H9 (cell line): Measurements from ENCODE around the gene OR11L1. TPM values are rescaled to one million over a fixed set of nuclear protein-coding genes. Genes with fewer than 3 reads are reported as not detected.

Source experiments
- DNase-seq: peaks from one replicate; pipeline ENCODE4 v3.0.0-alpha.2; 2017
- H2AFZ ChIP-seq: one replicate; pipeline ENCODE4 v1.6.1; 2013; ENCODE audit warnings: mild to moderate bottlenecking, low read length, control low read depth, moderate library complexity
- H2AK5ac ChIP-seq: 2 replicates; pipeline ENCODE4 v1.6.1; 2013; ENCODE audit warnings: low read length, control low read depth, mixed read lengths; ENCODE audit not compliant: insufficient read length
- H2BK120ac ChIP-seq: one replicate; pipeline ENCODE4 v1.6.1; 2013; ENCODE audit warnings: low read depth, mild to moderate bottlenecking, low read length, control low read depth, inconsistent platforms; ENCODE audit not compliant: poor library complexity, severe bottlenecking
- H2BK12ac ChIP-seq: 2 replicates; pipeline ENCODE4 v1.6.1; 2013; ENCODE audit warnings: low read length, control low read depth, mixed read lengths, low read depth; ENCODE audit not compliant: insufficient read length
- H2BK15ac ChIP-seq: 2 replicates; pipeline ENCODE4 v1.6.1; 2013; ENCODE audit warnings: low read depth, low read length, control low read depth
- H2BK20ac ChIP-seq: one replicate; pipeline ENCODE4 v1.6.1; 2013; ENCODE audit warnings: low read depth, mild to moderate bottlenecking, low read length, control low read depth, inconsistent platforms; ENCODE audit not compliant: poor library complexity, severe bottlenecking
- H2BK5ac ChIP-seq: 2 replicates; pipeline ENCODE4 v1.6.1; 2013; ENCODE audit warnings: low read length, control low read depth, mixed read lengths; ENCODE audit not compliant: insufficient read length
- H3K14ac ChIP-seq: 2 replicates; pipeline ENCODE4 v1.6.1; 2013; ENCODE audit warnings: low read length, control low read depth; ENCODE audit not compliant: insufficient read depth
- H3K18ac ChIP-seq: 2 replicates; pipeline ENCODE4 v1.6.1; 2013; ENCODE audit warnings: low read depth, mild to moderate bottlenecking, mixed read lengths, low read length, control low read depth; ENCODE audit not compliant: insufficient read length
- H3K23ac ChIP-seq: 2 replicates; pipeline ENCODE4 v1.6.1; 2013; ENCODE audit warnings: low read length, control low read depth, mixed read lengths, low read depth; ENCODE audit not compliant: insufficient read length
- H3K23me2 ChIP-seq: 2 replicates; pipeline ENCODE4 v1.6.1; 2013; ENCODE audit warnings: low read depth, mild to moderate bottlenecking, mixed read lengths, low read length, control low read depth; ENCODE audit not compliant: insufficient read length, poor library complexity, severe bottlenecking
- H3K27ac ChIP-seq: 2 replicates; pipeline ENCODE4 v1.5.1; 2013; ENCODE audit warnings: low read length, control low read depth, mixed read lengths, low read depth; ENCODE audit not compliant: insufficient read length
- H3K27me3 ChIP-seq: 2 replicates; pipeline ENCODE4 v1.6.1; 2013; ENCODE audit warnings: low read length, control low read depth, inconsistent platforms; ENCODE audit not compliant: insufficient read depth
- H3K4ac ChIP-seq: 2 replicates; pipeline ENCODE4 v1.6.1; 2013; ENCODE audit warnings: low read depth, mild to moderate bottlenecking, control low read depth, inconsistent platforms, low read length, moderate library complexity
- H3K4me1 ChIP-seq: 2 replicates; pipeline ENCODE4 v1.6.1; 2013; ENCODE audit warnings: low read length, control low read depth, inconsistent platforms; ENCODE audit not compliant: insufficient read depth
- H3K4me2 ChIP-seq: 2 replicates; pipeline ENCODE4 v1.6.1; 2013; ENCODE audit warnings: low read length, control low read depth, mixed read lengths; ENCODE audit not compliant: insufficient read length, insufficient read depth
- H3K56ac ChIP-seq: 2 replicates; pipeline ENCODE4 v1.6.1; 2013; ENCODE audit warnings: low read depth, mild to moderate bottlenecking, mixed read lengths, low read length, control low read depth; ENCODE audit not compliant: insufficient read length
- H3K79me1 ChIP-seq: 2 replicates; pipeline ENCODE4 v1.6.1; 2013; ENCODE audit warnings: low read depth, mild to moderate bottlenecking, moderate library complexity, low read length, control low read depth, inconsistent platforms; ENCODE audit not compliant: insufficient read depth, poor library complexity, severe bottlenecking
- H3K79me2 ChIP-seq: 2 replicates; pipeline ENCODE4 v1.6.1; 2013; ENCODE audit warnings: low read length, control low read depth, inconsistent platforms; ENCODE audit not compliant: insufficient read depth
- H3K9ac ChIP-seq: 2 replicates; pipeline ENCODE4 v1.6.1; 2013; ENCODE audit warnings: low read length, control low read depth, mixed read lengths; ENCODE audit not compliant: insufficient read length; ENCODE audit errors: extremely low read depth
- H3K9me3 ChIP-seq: one replicate; pipeline ENCODE4 v1.6.1; 2013; ENCODE audit warnings: low read depth, low read length, inconsistent platforms; ENCODE audit not compliant: control insufficient read depth
- H3T11ph ChIP-seq: one replicate; pipeline ENCODE4 v1.6.1; 2013; ENCODE audit warnings: mild to moderate bottlenecking, low read length, control low read depth, inconsistent platforms
- H4K20me1 ChIP-seq: one replicate; pipeline ENCODE4 v1.6.1; 2013; ENCODE audit not compliant: control insufficient read depth, insufficient read length, insufficient read depth
- H4K5ac ChIP-seq: 2 replicates; pipeline ENCODE4 v1.6.1; 2013; ENCODE audit warnings: low read depth, mild to moderate bottlenecking, mixed read lengths, low read length, control low read depth; ENCODE audit not compliant: insufficient read length
- H4K8ac ChIP-seq: replicated peaks from 2 replicates; pipeline ENCODE4 v1.6.1; 2013; ENCODE audit warnings: low read length, control low read depth, mixed read lengths, low read depth; ENCODE audit not compliant: insufficient read length
- H4K91ac ChIP-seq: 2 replicates; pipeline ENCODE4 v1.6.1; 2013; ENCODE audit warnings: low read depth, mild to moderate bottlenecking, moderate library complexity, mixed read lengths, low read length, control low read depth; ENCODE audit not compliant: insufficient read length
- H3K27ac Mint-ChIP-seq, 3 experiments: 2 replicates in 2 of 3; 3 replicates in 1 of 3; pipeline ENCODE4 v1.8.0; 2020 to 2021; ENCODE audit warnings: mixed read lengths in 3 of 3, mild to moderate bottlenecking in 1 of 3, moderate library complexity in 1 of 3
- H3K27me3 Mint-ChIP-seq: 2 replicates; pipeline ENCODE4 v1.8.0; 2021; ENCODE audit warnings: low read depth, mild to moderate bottlenecking, moderate library complexity, mixed read lengths
- H3K36me3 Mint-ChIP-seq, 3 experiments: 2 replicates in 2 of 3; 3 replicates in 1 of 3; pipeline ENCODE4 v1.8.0; 2020 to 2021; ENCODE audit warnings: low read depth in 3 of 3, mixed read lengths in 3 of 3; ENCODE audit not compliant: insufficient read depth in 1 of 3
- H3K4me1 Mint-ChIP-seq, 2 experiments: 2 replicates each; pipeline ENCODE4 v1.8.0; 2020; ENCODE audit warnings: mixed read lengths in 2 of 2
- H3K4me3 Mint-ChIP-seq, 2 experiments: 2 replicates in 1 of 2; 3 replicates in 1 of 2; pipeline ENCODE4 v1.8.0; 2020 to 2021; ENCODE audit warnings: mild to moderate bottlenecking in 2 of 2, mixed read lengths in 2 of 2, moderate library complexity in 1 of 2
- H3K9me3 Mint-ChIP-seq, 2 experiments: 2 replicates in 1 of 2; 3 replicates in 1 of 2; pipeline ENCODE4 v1.8.0; 2020; ENCODE audit warnings: mild to moderate bottlenecking in 2 of 2, mixed read lengths in 2 of 2, moderate library complexity in 1 of 2
- CTCF ChIP-seq: fragments of 200-600 bp; sonication (generic); conservative IDR thresholded peaks from 3 replicates; pipeline ENCODE4 v1.8.0; 2021; ENCODE audit warnings: antibody characterized with exemption, mild to moderate bottlenecking
- WGBS: extraction: QIAGEN DNeasy Blood & Tissue Kit; methylation state at CpG from one replicate; pipeline ENCODE4 v1.1.7; 2013; ENCODE audit warnings: missing lambda C conversion rate, low lambda C conversion rate, mixed read lengths; ENCODE audit not compliant: insufficient read length; ENCODE audit errors: extremely low coverage; 5-methylcytosine and 5-hydroxymethylcytosine counted together
- total RNA-seq: library from RNA; stranded (reverse); gene quantifications from 2 replicates; pipeline ENCODE4 v1.2.1, GENCODE V29; 2021

Gene OR11L1
- total RNA-seq, 1 experiment from 2014 or later: not detected

DNA sequence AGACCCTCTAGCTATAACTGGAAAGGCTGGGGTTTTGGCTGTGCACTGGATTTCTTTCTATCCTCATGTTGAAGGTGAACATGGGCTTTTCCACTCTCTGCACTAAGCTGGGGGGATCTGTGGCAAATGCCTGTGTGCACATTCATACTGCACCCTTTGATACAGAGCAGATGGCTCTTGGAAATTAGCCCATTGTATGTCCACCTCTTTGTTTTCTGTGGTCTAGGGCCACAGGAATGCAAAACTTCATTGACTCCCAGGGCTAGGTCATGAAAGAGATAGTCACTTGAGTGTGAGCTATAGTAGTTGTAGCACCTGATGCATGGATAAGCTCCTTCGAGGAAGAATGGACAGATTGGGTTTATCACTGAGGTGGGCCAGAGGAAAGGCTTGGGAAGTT, 12.0 kb downstream of the OR11L1 start:
- Histone ChIP-seq H3K9ac (no peak overlapping the region), H3K56ac (no peak overlapping the region), H3K9me3 (peaks cover 28% of the 10 kb centered on the region), H4K5ac (no peak overlapping the region), H3K23ac (no peak overlapping the region), H3K4me2 (no peak overlapping the region), H3T11ph (no peak overlapping the region), H2BK15ac (no peak overlapping the region), H3K4me1 (no peaks in the 10 kb centered on the region), H3K27me3 (no peaks in the 10 kb centered on the region), H3K23me2 (no peaks in the 10 kb centered on the region), H3K4ac (no peak overlapping the region), H4K8ac (no peak overlapping the region), H4K91ac (no peak overlapping the region), H2AFZ (no peak overlapping the region), H4K20me1 (no peaks in the 10 kb centered on the region), H2BK5ac (no peak overlapping the region), H3K79me2 (no peaks in the 10 kb centered on the region), H2BK20ac (no peak overlapping the region), H3K18ac (no peak overlapping the region), H3K27ac (no peak overlapping the region), H3K79me1 (no peaks in the 10 kb centered on the region), H2BK120ac (no peak overlapping the region), H2AK5ac (no peak overlapping the region), H2BK12ac (no peak overlapping the region), H3K14ac (no peak overlapping the region)
- Mint-ChIP-seq H3K36me3 (peaks cover 0 to 3% (median 0%) of the 10 kb centered on the region in 3 experiments; a peak in 2 of 7 replicates), H3K27ac (no peak overlapping the region), H3K4me1 (peaks cover 2 to 6% of the 10 kb centered on the region in 2 experiments; a peak in 1 of 4 replicates), H3K9me3 (peaks cover 37 to 45% of the 10 kb centered on the region in 2 experiments), H3K27me3 (no peaks in the 10 kb centered on the region), H3K4me3 (no peak overlapping the region)
- TF ChIP-seq CTCF: no peak
- DNase-seq: no peak
- no CpG with 5 or more reads among the region's 1 CpG for WGBS
